Measurements from ENCODE around the gene TASP1. TPM values are rescaled to one million over a fixed set of nuclear protein-coding genes. Genes with fewer than 3 reads are reported as not detected.

TASP1 gene
- total and polyA plus RNA-seq, 2 donors (not counting 3 experiments of a cell fraction or from before 2014, with no cell fraction given), result 3.5 to 8.9 TPM

- H2AFZ ChIP-seq (ENCODE audit: low read depth, low read length), result no peak overlapping the region
- H3K4me2 ChIP-seq (ENCODE audit: insufficient read depth, low read length), result no peak overlapping the region
- H4K20me1 ChIP-seq (replicated peaks; ENCODE audit: control insufficient read depth, extremely low read depth, insufficient read depth, low read length), result no peaks in the 10 kb centered on the region
- H3K9me3 ChIP-seq (replicated peaks; ENCODE audit: control insufficient read depth, insufficient read depth, low read length), result no peaks in the 10 kb centered on the region
- H3K36me3 ChIP-seq (ENCODE audit: control insufficient read depth in 2 of 2, extremely low read depth in 1 of 2, insufficient read depth in 2 of 2, low read length in 2 of 2), result no peaks in the 10 kb centered on the region
- no peak for DNase-seq (ENCODE audit: low read depth, low spot score)
- H3K4me3 ChIP-seq (replicated peaks in 1 of 3; ENCODE audit: insufficient read depth in 1 of 3, low read depth in 1 of 3, low read length in 3 of 3), result no peak overlapping the region
- no peak for FAIRE-seq
- H3K27me3 ChIP-seq (ENCODE audit: control insufficient read depth in 2 of 2, insufficient read depth in 2 of 2, low read length in 2 of 2), result no peaks in the 10 kb centered on the region
- no peak overlapping the region for H3K27ac ChIP-seq (ENCODE audit: insufficient read depth, low read depth, low read length)
- CTCF ChIA-PET, result interaction anchor here (1.1 kb wide), 1 partner anchor 29 kb away, joined by 3 read pairs; no protein-coding TSS in a partner anchor
- intact Hi-C loops (cut with micrococcal nuclease) (no loop called here), dilution Hi-C loops (cut with MboI; ENCODE audit: extremely low pct_ligation_motif_present, low sequenced_read_pairs) (no loop called here)
- no peaks in the 10 kb centered on the region for H3K79me2 ChIP-seq (ENCODE audit: control insufficient read depth, insufficient read depth, low read length)
- TF ChIP-seq MAX (IDR thresholded peaks at IDR 0.05; ENCODE audit: insufficient read depth, insufficient read length), result no peak
- POLR2A ChIA-PET, result no interaction called here
- H3K9me1 ChIP-seq (replicated peaks; ENCODE audit: control insufficient read depth, extremely low read depth, insufficient read depth, low read length), result no peaks in the 10 kb centered on the region
- H3K4me1 ChIP-seq (ENCODE audit: control insufficient read depth, extremely low read depth, insufficient read depth, low read length), result no peaks in the 10 kb centered on the region
- H3K9ac ChIP-seq (replicated peaks; ENCODE audit: extremely low read depth, insufficient read depth, low read length), result no peak overlapping the region
- BruUV-seq (replicated peaks), result no TSS peak
Observed at GRCh38 chr20:13517831-13518230, 120.9 kb downstream of the TASP1 start.

GRCh38 chr20:13515796-13516558 is 122.8 kb downstream of the TASP1 start:
- Histone ChIP-seq H3K36me3 (ENCODE audit: control insufficient read depth in 2 of 2, extremely low read depth in 1 of 2, insufficient read depth in 2 of 2, low read length in 2 of 2) (no peaks in the 10 kb centered on the region), H3K27me3 (ENCODE audit: control insufficient read depth in 2 of 2, insufficient read depth in 2 of 2, low read length in 2 of 2) (no peaks in the 10 kb centered on the region), H3K9me3 (replicated peaks; ENCODE audit: control insufficient read depth, insufficient read depth, low read length) (no peaks in the 10 kb centered on the region), H3K4me2 (ENCODE audit: insufficient read depth, low read length) (no peak overlapping the region), H3K79me2 (ENCODE audit: control insufficient read depth, insufficient read depth, low read length) (no peaks in the 10 kb centered on the region), H3K9me1 (replicated peaks; ENCODE audit: control insufficient read depth, extremely low read depth, insufficient read depth, low read length) (no peaks in the 10 kb centered on the region), H3K9ac (replicated peaks; ENCODE audit: extremely low read depth, insufficient read depth, low read length) (no peak overlapping the region), H4K20me1 (replicated peaks; ENCODE audit: control insufficient read depth, extremely low read depth, insufficient read depth, low read length) (no peaks in the 10 kb centered on the region), H3K4me3 (replicated peaks in 1 of 3; ENCODE audit: insufficient read depth in 1 of 3, low read depth in 1 of 3, low read length in 3 of 3) (no peak overlapping the region), H2AFZ (ENCODE audit: low read depth, low read length) (no peak overlapping the region), H3K4me1 (ENCODE audit: control insufficient read depth, extremely low read depth, insufficient read depth, low read length) (no peaks in the 10 kb centered on the region), H3K27ac (ENCODE audit: insufficient read depth, low read depth, low read length) (no peak overlapping the region)
- DNase-seq (ENCODE audit: low read depth, low spot score), result no peak
- intact Hi-C loops (cut with micrococcal nuclease) (no loop called here), dilution Hi-C loops (cut with MboI; ENCODE audit: extremely low pct_ligation_motif_present, low sequenced_read_pairs) (no loop called here)
- ChIA-PET POLR2A (no interaction called here), CTCF (no interaction called here)
- no peak for FAIRE-seq
- no peak for TF ChIP-seq EZH2 (IDR thresholded peaks at IDR 0.05; ENCODE audit: borderline replicate concordance, low read depth, low read length, severe bottlenecking)
- no TSS peak for BruUV-seq (replicated peaks)

Measured in endothelial cell of umbilical vein (primary cell).